ENCODE measurements around the gene PCBP3.
"Not testable (repeated sequence)": the region's sequence is repeated elsewhere in the genome, so short reads cannot be mapped to it uniquely, and the experiment has no call there.

Gene PCBP3

DNA sequence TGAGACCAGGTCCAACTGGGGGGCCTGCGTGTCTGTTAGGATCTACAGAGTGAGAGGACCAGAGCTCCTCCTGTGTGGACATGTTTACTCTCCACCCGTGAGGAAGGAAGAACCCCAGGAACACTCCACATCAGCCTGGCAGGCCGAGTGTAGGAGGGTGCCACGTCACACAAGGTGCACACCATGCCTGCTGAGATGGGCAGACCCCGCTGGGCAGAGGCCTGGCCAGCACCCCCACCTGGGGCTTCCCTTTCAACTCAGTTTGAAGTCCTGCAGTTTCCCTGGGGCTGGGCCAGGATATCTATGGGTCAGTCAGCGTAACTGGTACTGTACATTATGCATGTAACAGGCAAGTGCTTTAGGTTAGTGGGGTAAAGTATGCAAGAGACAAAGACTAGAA is 30.1 kb upstream of the PCBP3 start:
- no peak for DNase-seq (ENCODE audit: low read depth in 2 of 3, low spot score in 2 of 3)

- DNase-seq (ENCODE audit: low read depth in 2 of 3, low spot score in 2 of 3), result no peak
These were observed 29.6 kb upstream of the PCBP3 start for GRCh38 chr21:45613881-45614280.

DNA sequence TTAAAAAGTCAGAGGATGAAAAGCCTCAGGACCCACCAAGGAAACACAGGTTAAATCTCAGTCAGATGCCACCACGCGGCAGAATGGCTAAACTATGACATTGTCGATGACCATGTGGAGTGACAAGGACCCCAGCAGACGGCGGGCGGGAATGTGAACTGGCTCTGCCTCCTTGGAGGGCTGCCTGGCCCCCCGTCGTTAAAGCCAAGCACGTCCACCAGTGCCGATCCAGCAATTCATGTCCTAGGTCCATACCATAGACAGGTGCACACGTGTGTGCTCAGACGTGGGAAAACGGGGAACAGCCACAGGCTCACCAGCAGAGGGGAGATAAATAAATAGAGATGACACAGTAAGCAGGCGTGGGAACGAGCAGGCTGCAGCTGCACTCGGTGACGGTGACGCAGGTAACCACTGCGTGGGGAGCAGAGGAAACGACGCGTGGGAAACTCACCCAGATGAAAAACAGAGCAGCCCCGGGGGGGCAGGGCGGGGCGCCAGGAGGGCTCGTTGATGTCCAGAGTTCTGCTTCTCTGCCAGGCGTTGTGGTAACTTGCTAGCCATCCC is 28.3 kb upstream of the PCBP3 start:
- DNase-seq (ENCODE audit: low read depth in 2 of 3, low spot score in 2 of 3), result peak; percentile 31 to 55 (median 50)

GRCh38 chr21:45617021-45617921 is 26.3 kb upstream of the PCBP3 start:
- DNase-seq (ENCODE audit: low read depth in 2 of 3, low spot score in 2 of 3), result no peak

DNA sequence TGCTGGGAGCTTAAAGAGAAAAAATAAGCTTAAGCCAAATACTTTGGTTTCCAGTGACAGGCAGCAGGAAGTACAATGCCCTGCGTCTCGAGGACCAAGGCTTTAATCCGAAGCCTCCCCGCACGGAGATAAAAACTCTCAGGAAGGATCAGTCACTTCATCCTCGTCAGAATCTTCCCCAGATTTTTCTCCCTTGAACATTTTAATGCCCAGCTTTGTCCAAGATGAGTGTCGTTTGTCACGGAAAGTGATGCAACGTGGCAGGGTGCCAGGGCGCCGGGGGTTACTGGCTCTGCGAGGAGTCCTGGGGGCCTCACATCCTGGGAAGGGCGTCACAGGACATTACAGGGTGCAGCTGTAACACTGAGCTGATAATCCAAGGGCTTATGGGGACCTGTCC is 25.2 kb upstream of the PCBP3 start:
- DNase-seq (ENCODE audit: low read depth in 2 of 3, low spot score in 2 of 3), result no peak

- no peak for DNase-seq (ENCODE audit: low read depth in 2 of 3, low spot score in 2 of 3)
These were observed 24.6 kb upstream of the PCBP3 start for GRCh38 chr21:45618846-45619485.

- no peak for DNase-seq (ENCODE audit: low read depth in 2 of 3, low spot score in 2 of 3)
These were observed 23.2 kb upstream of the PCBP3 start for GRCh38 chr21:45620201-45620923.

- DNase-seq (ENCODE audit: low read depth in 2 of 3, low spot score in 2 of 3), result not testable (repeated sequence)
These were observed 21.8 kb upstream of the PCBP3 start for GRCh38 chr21:45621435-45622331.

DNA sequence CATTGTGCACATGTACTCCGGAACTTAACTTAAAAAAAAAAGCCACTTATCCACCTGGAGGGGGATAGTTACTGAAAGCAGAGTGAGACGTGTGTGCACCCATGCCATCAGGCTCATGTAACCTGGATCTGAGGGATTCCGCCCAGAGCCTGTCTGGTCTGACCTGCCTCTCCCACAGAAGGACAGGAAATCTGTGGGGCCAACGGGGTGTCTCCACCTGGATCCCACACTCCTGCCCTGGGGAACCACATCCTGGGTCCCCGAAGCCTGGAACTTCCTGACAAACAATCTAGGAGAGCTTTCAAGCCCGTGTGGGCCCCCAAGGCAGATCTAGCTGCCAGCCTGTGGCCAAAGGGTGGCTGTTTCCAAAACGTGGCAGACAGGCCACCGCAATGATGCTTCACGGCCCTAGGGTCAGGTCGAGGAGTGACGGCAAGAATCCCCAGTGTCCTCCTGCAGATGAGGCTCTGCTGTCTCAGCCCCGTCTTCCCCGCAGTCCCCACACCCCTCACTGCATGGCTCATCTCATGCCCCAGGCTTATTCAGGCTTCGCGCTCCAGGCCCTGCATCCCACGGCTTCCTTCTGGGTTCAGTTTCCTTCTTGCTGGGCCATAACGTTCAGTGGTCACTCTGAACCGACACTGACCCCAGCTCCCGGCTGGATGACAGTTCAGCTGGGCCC is 21.0 kb upstream of the PCBP3 start:
- no peak for DNase-seq (ENCODE audit: low read depth in 2 of 3, low spot score in 2 of 3)

GRCh38 chr21:45623436-45623835 is 20.1 kb upstream of the PCBP3 start:
- DNase-seq (ENCODE audit: low read depth in 2 of 3, low spot score in 2 of 3), result no peak

- not testable (repeated sequence) for DNase-seq (ENCODE audit: low read depth in 2 of 3, low spot score in 2 of 3)
These were observed 17.4 kb upstream of the PCBP3 start for GRCh38 chr21:45626127-45626526.

GRCh38 chr21:45629046-45629981 is 14.2 kb upstream of the PCBP3 start:
- DNase-seq (ENCODE audit: low read depth in 2 of 3, low spot score in 2 of 3), result no peak

DNA sequence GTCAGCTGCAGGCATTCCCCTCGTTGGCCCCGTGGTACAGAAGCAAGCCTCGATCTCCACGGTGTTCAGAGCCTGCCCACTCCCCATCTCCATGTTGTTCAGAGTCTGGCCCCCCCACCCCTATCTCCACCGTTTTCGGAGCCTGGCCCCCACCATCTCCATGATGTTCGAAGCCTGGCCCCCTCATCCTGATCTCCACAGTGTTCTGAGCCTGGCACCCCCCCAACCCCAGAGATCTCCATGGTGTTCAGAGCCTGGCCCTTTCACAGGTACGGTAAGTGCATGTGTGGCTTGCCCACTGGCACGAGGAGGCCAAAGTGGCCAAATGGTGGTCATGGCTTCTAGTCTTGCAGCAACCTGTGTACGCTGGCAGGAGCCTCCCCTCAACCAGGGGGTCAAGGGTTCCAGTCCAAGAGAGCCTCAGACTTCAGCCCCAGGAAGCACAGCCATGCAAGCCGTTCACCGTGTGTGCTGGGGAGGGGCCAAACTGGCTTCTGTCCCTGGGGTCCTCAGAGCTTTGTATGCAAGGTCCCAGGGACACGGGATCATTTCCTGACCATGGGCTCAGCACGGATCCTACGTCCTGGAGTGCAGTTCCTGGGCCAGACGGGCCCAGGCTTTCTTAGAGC is 13.3 kb upstream of the PCBP3 start:
- no peak for DNase-seq (ENCODE audit: low read depth in 2 of 3, low spot score in 2 of 3)

- no peak for DNase-seq (ENCODE audit: low read depth in 2 of 3, low spot score in 2 of 3)
These were observed 12.6 kb upstream of the PCBP3 start for GRCh38 chr21:45630876-45631275.

DNA sequence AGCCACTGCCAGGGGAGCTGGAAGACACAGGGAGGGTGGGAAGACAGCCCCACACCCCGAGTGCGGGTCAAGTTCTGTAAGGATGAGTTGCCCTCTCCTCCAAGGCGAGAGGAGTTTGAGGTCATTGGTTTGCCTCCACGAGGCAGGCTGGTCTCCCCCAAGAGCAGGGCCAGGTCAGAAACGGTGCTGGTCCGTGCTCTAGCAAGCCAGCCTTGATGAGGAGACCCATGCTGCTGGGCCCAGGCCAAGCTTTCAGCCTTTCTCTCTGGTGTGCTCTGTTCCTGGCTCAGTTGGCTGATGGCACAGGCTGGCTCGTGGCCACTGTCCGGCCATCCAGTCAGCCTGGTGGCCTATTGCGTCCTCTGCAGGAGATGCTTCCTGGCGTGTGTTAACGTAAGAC is 12.0 kb upstream of the PCBP3 start:
- no peak for DNase-seq (ENCODE audit: low read depth in 2 of 3, low spot score in 2 of 3)

DNA sequence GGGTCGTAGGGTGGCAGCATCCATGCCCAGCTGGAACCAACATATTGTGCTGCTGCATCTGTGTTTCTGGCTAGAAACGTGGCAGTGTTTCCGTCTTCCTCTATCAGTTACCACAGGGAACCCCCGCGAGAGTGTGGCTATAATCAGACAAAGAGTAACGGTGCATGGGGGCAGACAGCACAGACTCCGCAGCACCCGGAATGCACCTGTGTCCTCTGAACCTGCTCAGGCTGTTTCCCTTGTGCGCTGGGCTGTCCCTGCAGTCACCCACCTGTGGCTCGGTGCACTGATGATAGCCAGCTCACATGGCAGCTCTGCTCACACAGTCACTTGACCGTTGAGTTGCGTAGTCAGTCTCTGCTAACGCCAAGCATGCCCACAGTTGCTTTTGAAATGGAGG is 11.4 kb upstream of the PCBP3 start:
- DNase-seq (ENCODE audit: low read depth in 2 of 3, low spot score in 2 of 3), result no peak

GRCh38 chr21:45632637-45633251 is 10.8 kb upstream of the PCBP3 start:
- no peak for DNase-seq (ENCODE audit: low read depth in 2 of 3, low spot score in 2 of 3)

Measured in activated CD8-positive, alpha-beta memory T cell treated with anti-CD3 and anti-CD28 coated beads for 48 hours (primary cell).